Fibroblast of mammary gland (primary cell): ENCODE data around the gene AKAP10.
"Not testable (repeated sequence)": the region's sequence is repeated elsewhere in the genome, so short reads cannot be mapped to it uniquely, and the experiment has no call there.

ENCODE experiments used
- DNase-seq: peaks from one replicate; pipeline ENCODE4 v3.0.0-alpha.2; 2010; ENCODE audit warnings: low read depth
- H3K4me3 ChIP-seq: 2 replicates; pipeline ENCODE4 v1.5.1; 2011; ENCODE audit warnings: low read depth, mild to moderate bottlenecking, low read length, moderate library complexity; ENCODE audit not compliant: control insufficient read depth
- CTCF ChIP-seq: conservative IDR thresholded peaks from 2 replicates; pipeline ENCODE4 v1.5.1; 2011; ENCODE audit warnings: low read depth, low read length, inconsistent platforms; ENCODE audit not compliant: control insufficient read depth, insufficient read depth

Gene AKAP10

GRCh38 chr17:19978805-19979211 lies 1.2 kb upstream of the AKAP10 start:
- no peak for DNase-seq
- no peak for TF ChIP-seq CTCF

GRCh38 chr17:19978209-19978802 lies 678 bp upstream of the AKAP10 start:
- H3K4me3 ChIP-seq: peak overlapping the region; percentile 73
- no peak for TF ChIP-seq CTCF
- peak; percentile 37 for DNase-seq

More at GRCh38 chr17:19978805-19979211, 1.2 kb upstream of the AKAP10 start:
- H3K4me3 ChIP-seq: no peak overlapping the region

- no peak for DNase-seq
- H3K4me3 ChIP-seq: no peak overlapping the region
- no peak for TF ChIP-seq CTCF
Observed at GRCh38 chr17:19975601-19976000, 2.0 kb downstream of the AKAP10 start.

- no peak for DNase-seq
- TF ChIP-seq CTCF: no peak
- no peak overlapping the region for H3K4me3 ChIP-seq
Observed at GRCh38 chr17:19973156-19973555, 4.5 kb downstream of the AKAP10 start.

- H3K4me3 ChIP-seq, DNase-seq: not testable (repeated sequence)
Observed at GRCh38 chr17:19962954-19963353, 14.7 kb downstream of the AKAP10 start.

GRCh38 chr17:19958023-19958422 lies 19.6 kb downstream of the AKAP10 start:
- TF ChIP-seq CTCF: no peak

GRCh38 chr17:19955099-19955498 lies 22.5 kb downstream of the AKAP10 start:
- no peak overlapping the region for H3K4me3 ChIP-seq
- no peak for TF ChIP-seq CTCF
- DNase-seq: no peak

More at GRCh38 chr17:19958023-19958422, 19.6 kb downstream of the AKAP10 start:
- no peak overlapping the region for H3K4me3 ChIP-seq
- peak; percentile 76 for DNase-seq

- not testable (repeated sequence) for H3K4me3 ChIP-seq, DNase-seq
Observed at GRCh38 chr17:19951411-19951810, 26.2 kb downstream of the AKAP10 start.

- DNase-seq, H3K4me3 ChIP-seq: not testable (repeated sequence)
Observed at GRCh38 chr17:19950624-19951195, 26.9 kb downstream of the AKAP10 start.
